HepG2 (cell line): ENCODE data around the gene MTG1. TPM values are rescaled to one million over a fixed set of nuclear protein-coding genes. Genes with fewer than 3 reads are reported as not detected.
A peak's percentile ranks its signal among the peaks of the same experiment; 100 is the strongest.

ENCODE experiments used
- CREM ChIP-seq, 2 experiments: sonication (generic) in 1 of 2; formaldehyde crosslinking in 1 of 2; IDR thresholded peaks; 2 replicates each; pipeline versions ENCODE4 v1.4.0 to v1.6.1; 2016 to 2020; ENCODE audit warnings: antibody characterized with exemption in 1 of 2, mild to moderate bottlenecking in 1 of 2, missing genetic modification reagents in 1 of 2
- ELF3 ChIP-seq: IDR thresholded peaks from 2 replicates; pipeline ENCODE4 v1.6.1; 2016; ENCODE audit warnings: missing genetic modification reagents, missing compliant biosample characterization
- HOXA9 ChIP-seq: sonication (generic); formaldehyde crosslinking; IDR thresholded peaks from 2 replicates; pipeline ENCODE4 v1.8.1; 2022; ENCODE audit warnings: missing genetic modification reagents, mild to moderate bottlenecking, moderate library complexity, borderline replicate concordance
- KAT7 ChIP-seq: IDR thresholded peaks from 2 replicates; pipeline ENCODE4 v1.6.1; 2018; ENCODE audit warnings: borderline replicate concordance, missing compliant biosample characterization
- KLF13 ChIP-seq: sonication (generic); formaldehyde crosslinking; IDR thresholded peaks from 2 replicates; pipeline ENCODE4 v1.4.0; 2020; ENCODE audit warnings: mild to moderate bottlenecking, missing genetic modification reagents
- MEIS2 ChIP-seq: sonication (generic); formaldehyde crosslinking; IDR thresholded peaks from 2 replicates; pipeline ENCODE4 v1.9.0; 2021; ENCODE audit warnings: mild to moderate bottlenecking, missing genetic modification reagents
- MTA1 ChIP-seq: sonication (generic); formaldehyde crosslinking; IDR thresholded peaks from 2 replicates; pipeline ENCODE4 v1.4.0; 2020; ENCODE audit warnings: missing genetic modification reagents, mild to moderate bottlenecking, borderline replicate concordance
- MZF1 ChIP-seq: sonication (generic); formaldehyde crosslinking; IDR thresholded peaks from 2 replicates; pipeline ENCODE4 v1.8.1; 2023; ENCODE audit warnings: mild to moderate bottlenecking, missing genetic modification reagents, borderline replicate concordance
- POLR2G ChIP-seq: fragments of 200-400 bp; formaldehyde crosslinking; IDR thresholded peaks from 2 replicates; pipeline ENCODE4 v1.6.1; 2018; ENCODE audit warnings: mild to moderate bottlenecking, low read depth, low read length, moderate library complexity
- RCOR2 ChIP-seq: IDR thresholded peaks from 2 replicates; pipeline ENCODE4 v1.6.1; 2016; ENCODE audit warnings: missing biosample characterization, missing genetic modification reagents
- SAP130 ChIP-seq: IDR thresholded peaks from 2 replicates; pipeline ENCODE4 v1.6.1; 2016; ENCODE audit warnings: low read depth
- TOPORS ChIP-seq: sonication (generic); formaldehyde crosslinking; IDR thresholded peaks from 2 replicates; pipeline ENCODE4 v1.8.0; 2023; ENCODE audit warnings: mild to moderate bottlenecking, missing genetic modification reagents
- ZBTB7A ChIP-seq: sonication (generic); formaldehyde crosslinking; IDR thresholded peaks from 2 replicates; pipeline ENCODE4 v1.8.0; 2022; ENCODE audit warnings: mild to moderate bottlenecking, missing genetic modification reagents
- ZBTB8A ChIP-seq: sonication (generic); formaldehyde crosslinking; IDR thresholded peaks from 2 replicates; pipeline ENCODE4 v1.4.0; 2020; ENCODE audit warnings: mild to moderate bottlenecking, low read depth, missing genetic modification reagents, borderline replicate concordance
- ZFAT ChIP-seq: sonication (generic); formaldehyde crosslinking; conservative IDR thresholded peaks from 2 replicates; pipeline ENCODE4 v1.8.1; 2023; ENCODE audit warnings: missing genetic modification reagents, inconsistent platforms
- ZNF260 ChIP-seq: sonication (generic); formaldehyde crosslinking; IDR thresholded peaks from 2 replicates; pipeline ENCODE4 v1.4.0; 2020; ENCODE audit warnings: missing genetic modification reagents, low read depth, mild to moderate bottlenecking, borderline replicate concordance
- ZNF670 ChIP-seq: sonication (generic); formaldehyde crosslinking; IDR thresholded peaks from 2 replicates; pipeline ENCODE4 v1.8.0; 2022; ENCODE audit warnings: mild to moderate bottlenecking, missing genetic modification reagents, borderline replicate concordance
- ZNF777 ChIP-seq: sonication (generic); formaldehyde crosslinking; IDR thresholded peaks from 2 replicates; pipeline ENCODE4 v1.4.0; 2020; ENCODE audit warnings: missing genetic modification reagents
- ZSCAN30 ChIP-seq: sonication (generic); formaldehyde crosslinking; IDR thresholded peaks from 2 replicates; pipeline ENCODE4 v1.5.0; 2020; ENCODE audit warnings: mild to moderate bottlenecking, missing genetic modification reagents
- ZSCAN31 ChIP-seq: sonication (generic); formaldehyde crosslinking; IDR thresholded peaks from 2 replicates; pipeline ENCODE4 v1.5.0; 2020; ENCODE audit warnings: low read depth, mild to moderate bottlenecking, missing genetic modification reagents
- polyA plus RNA-seq, 8 experiments: library from polyadenylated mRNA; depleted of rRNA in 3 of 8; stranded (reverse) in 7 of 8; unstranded in 1 of 8; fragments of >200 nt; fragmentation: Illumina TruSeq in 4 of 8; extraction: Trizol in 4 of 8; gene quantifications; 2 replicates each; pipeline versions ENCODE4 v1.2.1 to v1.2.3, GENCODE V29; 2011 to 2016; ENCODE audit warnings: low read depth in 4 of 8, missing spikeins in 1 of 8, mixed read lengths in 1 of 8; ENCODE audit not compliant: insufficient read depth in 1 of 8
- total RNA-seq, 5 experiments: library from RNA; depleted of rRNA; stranded (reverse); fragments of >200 nt; fragmentation: Illumina TruSeq; extraction: Trizol; gene quantifications; 2 replicates each; pipeline ENCODE4 v1.2.3, GENCODE V29; 2016; ENCODE audit warnings: low read depth in 1 of 5
- TF ChIP-seq, protein P1 (sequence below): sonication (generic); formaldehyde crosslinking; IDR thresholded peaks from 2 replicates; pipeline ENCODE4 v1.5.0; 2020; ENCODE audit warnings: mild to moderate bottlenecking, missing genetic modification reagents
- TF ChIP-seq, protein P2 (sequence below): sonication (generic); formaldehyde crosslinking; IDR thresholded peaks from 2 replicates; pipeline ENCODE4 v1.9.0; 2021; ENCODE audit warnings: missing genetic modification reagents, mild to moderate bottlenecking, borderline replicate concordance
- TF ChIP-seq, protein P3 (sequence below): sonication (generic); formaldehyde crosslinking; IDR thresholded peaks from 2 replicates; pipeline ENCODE4 v1.5.1; 2020; ENCODE audit warnings: missing genetic modification reagents, mild to moderate bottlenecking, borderline replicate concordance

MTG1 gene
- total and polyA plus RNA-seq, 2 of the 13 experiments (the other 11 are each of a cell fraction or from before 2014, with no cell fraction given): 42.0 to 103 TPM

DNA sequence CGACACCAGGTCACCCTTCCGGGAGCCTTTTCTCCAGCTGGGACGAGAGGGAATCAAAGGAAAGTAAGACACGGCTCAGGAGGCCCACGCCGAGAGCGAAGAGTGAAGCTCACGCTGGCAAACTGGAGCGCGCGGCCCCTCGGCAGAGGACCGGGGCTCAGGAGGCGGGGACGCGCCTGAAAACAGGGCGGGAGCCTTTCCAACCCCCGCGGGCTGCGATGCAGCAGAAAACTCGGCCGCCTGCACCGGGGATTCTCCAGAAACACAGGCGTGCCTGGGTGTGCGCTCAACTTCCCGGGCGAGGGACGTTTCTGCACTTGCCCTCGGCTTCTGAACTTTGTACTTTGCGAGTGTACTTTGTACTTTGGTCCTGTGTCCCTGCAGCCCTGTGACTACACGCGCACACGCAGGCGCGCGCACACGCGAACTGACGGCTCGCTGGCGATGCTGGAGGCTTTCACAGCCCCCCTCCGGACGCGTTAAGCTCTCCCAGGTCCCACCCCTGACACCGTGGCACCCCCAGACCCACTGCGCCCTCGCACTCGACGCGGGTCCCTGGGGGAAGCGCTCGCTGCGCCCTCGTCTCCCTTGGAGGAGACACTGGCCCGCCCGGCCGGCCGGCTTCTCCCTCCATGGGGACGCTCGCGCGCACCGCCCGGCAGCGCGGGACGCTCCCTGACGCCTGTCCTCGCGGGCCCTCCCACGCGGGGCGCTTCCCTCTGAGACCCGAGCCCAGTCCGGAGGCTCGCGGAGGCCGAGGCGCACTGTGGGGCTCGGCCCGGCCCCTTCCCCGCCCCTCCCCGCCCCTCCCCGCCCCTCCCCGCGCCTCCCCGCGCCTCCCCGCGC lies 15.5 kb upstream of the MTG1 start (continued):
- TF ChIP-seq ZBTB7A (CRISPR knock-in tag): no peak
- TF ChIP-seq ZBTB8A (CRISPR knock-in tag): no peak
- TF ChIP-seq SAP130 (CRISPR knock-in tag): peak; percentile 70
- TF ChIP-seq, protein P1, sequence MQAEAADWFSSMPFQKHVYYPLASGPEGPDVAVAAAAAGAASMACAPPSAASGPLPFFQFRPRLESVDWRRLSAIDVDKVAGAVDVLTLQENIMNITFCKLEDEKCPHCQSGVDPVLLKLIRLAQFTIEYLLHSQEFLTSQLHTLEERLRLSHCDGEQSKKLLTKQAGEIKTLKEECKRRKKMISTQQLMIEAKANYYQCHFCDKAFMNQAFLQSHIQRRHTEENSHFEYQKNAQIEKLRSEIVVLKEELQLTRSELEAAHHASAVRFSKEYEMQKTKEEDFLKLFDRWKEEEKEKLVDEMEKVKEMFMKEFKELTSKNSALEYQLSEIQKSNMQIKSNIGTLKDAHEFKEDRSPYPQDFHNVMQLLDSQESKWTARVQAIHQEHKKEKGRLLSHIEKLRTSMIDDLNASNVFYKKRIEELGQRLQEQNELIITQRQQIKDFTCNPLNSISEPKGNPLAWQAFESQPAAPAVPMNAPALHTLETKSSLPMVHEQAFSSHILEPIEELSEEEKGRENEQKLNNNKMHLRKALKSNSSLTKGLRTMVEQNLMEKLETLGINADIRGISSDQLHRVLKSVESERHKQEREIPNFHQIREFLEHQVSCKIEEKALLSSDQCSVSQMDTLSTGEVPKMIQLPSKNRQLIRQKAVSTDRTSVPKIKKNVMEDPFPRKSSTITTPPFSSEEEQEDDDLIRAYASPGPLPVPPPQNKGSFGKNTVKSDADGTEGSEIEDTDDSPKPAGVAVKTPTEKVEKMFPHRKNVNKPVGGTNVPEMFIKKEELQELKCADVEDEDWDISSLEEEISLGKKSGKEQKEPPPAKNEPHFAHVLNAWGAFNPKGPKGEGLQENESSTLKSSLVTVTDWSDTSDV (CRISPR knock-in tag): peak; percentile 48; the same call in 1 of the 2 replicates
- peak; percentile 80 for TF ChIP-seq ZNF670
- peak; percentile 72; the same call in 1 of the 2 replicates for TF ChIP-seq KAT7 (CRISPR knock-in tag)
- TF ChIP-seq RCOR2: peak; percentile 74
- TF ChIP-seq, protein P2, sequence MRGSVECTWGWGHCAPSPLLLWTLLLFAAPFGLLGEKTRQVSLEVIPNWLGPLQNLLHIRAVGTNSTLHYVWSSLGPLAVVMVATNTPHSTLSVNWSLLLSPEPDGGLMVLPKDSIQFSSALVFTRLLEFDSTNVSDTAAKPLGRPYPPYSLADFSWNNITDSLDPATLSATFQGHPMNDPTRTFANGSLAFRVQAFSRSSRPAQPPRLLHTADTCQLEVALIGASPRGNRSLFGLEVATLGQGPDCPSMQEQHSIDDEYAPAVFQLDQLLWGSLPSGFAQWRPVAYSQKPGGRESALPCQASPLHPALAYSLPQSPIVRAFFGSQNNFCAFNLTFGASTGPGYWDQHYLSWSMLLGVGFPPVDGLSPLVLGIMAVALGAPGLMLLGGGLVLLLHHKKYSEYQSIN (CRISPR knock-in tag): no peak
- no peak for TF ChIP-seq ZFAT (CRISPR knock-in tag)
- no peak for TF ChIP-seq ZNF260 (CRISPR knock-in tag)
- peak; percentile 47; the same call in 1 of the 2 replicates for TF ChIP-seq CREM (IDR thresholded peaks at IDR 0.05)
- TF ChIP-seq CREM (CRISPR knock-in tag; IDR thresholded peaks at IDR 0.05): no peak
- TF ChIP-seq, protein P3, sequence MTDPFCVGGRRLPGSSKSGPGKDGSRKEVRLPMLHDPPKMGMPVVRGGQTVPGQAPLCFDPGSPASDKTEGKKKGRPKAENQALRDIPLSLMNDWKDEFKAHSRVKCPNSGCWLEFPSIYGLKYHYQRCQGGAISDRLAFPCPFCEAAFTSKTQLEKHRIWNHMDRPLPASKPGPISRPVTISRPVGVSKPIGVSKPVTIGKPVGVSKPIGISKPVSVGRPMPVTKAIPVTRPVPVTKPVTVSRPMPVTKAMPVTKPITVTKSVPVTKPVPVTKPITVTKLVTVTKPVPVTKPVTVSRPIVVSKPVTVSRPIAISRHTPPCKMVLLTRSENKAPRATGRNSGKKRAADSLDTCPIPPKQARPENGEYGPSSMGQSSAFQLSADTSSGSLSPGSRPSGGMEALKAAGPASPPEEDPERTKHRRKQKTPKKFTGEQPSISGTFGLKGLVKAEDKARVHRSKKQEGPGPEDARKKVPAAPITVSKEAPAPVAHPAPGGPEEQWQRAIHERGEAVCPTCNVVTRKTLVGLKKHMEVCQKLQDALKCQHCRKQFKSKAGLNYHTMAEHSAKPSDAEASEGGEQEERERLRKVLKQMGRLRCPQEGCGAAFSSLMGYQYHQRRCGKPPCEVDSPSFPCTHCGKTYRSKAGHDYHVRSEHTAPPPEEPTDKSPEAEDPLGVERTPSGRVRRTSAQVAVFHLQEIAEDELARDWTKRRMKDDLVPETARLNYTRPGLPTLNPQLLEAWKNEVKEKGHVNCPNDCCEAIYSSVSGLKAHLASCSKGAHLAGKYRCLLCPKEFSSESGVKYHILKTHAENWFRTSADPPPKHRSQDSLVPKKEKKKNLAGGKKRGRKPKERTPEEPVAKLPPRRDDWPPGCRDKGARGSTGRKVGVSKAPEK (CRISPR knock-in tag): no peak
- no peak for TF ChIP-seq MZF1
- no peak for TF ChIP-seq ZSCAN30 (CRISPR knock-in tag)
- TF ChIP-seq ZNF777 (CRISPR knock-in tag): peak; percentile 79
- TF ChIP-seq MTA1 (CRISPR knock-in tag): peak; percentile 68; the same call in 1 of the 2 replicates
- no peak for TF ChIP-seq ELF3 (CRISPR knock-in tag)
- TF ChIP-seq POLR2G: peak; percentile 51
- TF ChIP-seq MEIS2: peak; percentile 51; the same call in 1 of the 2 replicates
- no peak for TF ChIP-seq KLF13 (CRISPR knock-in tag)
- no peak for TF ChIP-seq HOXA9 (CRISPR knock-in tag)
- TF ChIP-seq TOPORS: no peak; the same call in 1 of the 2 replicates
- 0 out of 2 replicates have a peak, but pooled peaks have one; percentile 28 for TF ChIP-seq ZSCAN31 (CRISPR knock-in tag)
